DND-41 (cell line): ENCODE measurements around the gene MVD.

Experiments used
- ATAC-seq: fragments of 200-7000 bp; cut with Tn5 transposase; 3 replicates; pipeline ENCODE4 v1.9.1; 2021; ENCODE audit warnings: low read depth; ENCODE audit not compliant: insufficient read depth
- DNase-seq: peaks from one replicate; pipeline ENCODE4 v3.0.0-alpha.2; 2020
- H2AFZ ChIP-seq: 2 replicates; pipeline ENCODE4 v1.6.0; 2012; ENCODE audit warnings: low read depth, low read length
- H3K27ac ChIP-seq: 2 replicates; pipeline ENCODE4 v1.5.1; 2012; ENCODE audit warnings: low read length, inconsistent platforms
- H3K27me3 ChIP-seq: fragments of 200-600 bp; sonication (generic); 2 replicates; pipeline ENCODE4 v1.6.0; 2012; ENCODE audit warnings: low read length, mild to moderate bottlenecking, inconsistent platforms; ENCODE audit not compliant: insufficient read depth, poor library complexity
- H3K36me3 ChIP-seq: 2 replicates; pipeline ENCODE4 v1.5.1; 2012; ENCODE audit warnings: low read length, inconsistent platforms; ENCODE audit not compliant: insufficient read depth
- H3K4me1 ChIP-seq: 2 replicates; pipeline ENCODE4 v1.5.1; 2012; ENCODE audit warnings: mild to moderate bottlenecking, low read length; ENCODE audit not compliant: insufficient read depth
- H3K4me2 ChIP-seq: 2 replicates; pipeline ENCODE4 v1.6.0; 2012; ENCODE audit warnings: mild to moderate bottlenecking, moderate library complexity, low read length, inconsistent platforms; ENCODE audit not compliant: insufficient read depth
- H3K4me3 ChIP-seq, 2 experiments: fragments of 200-600 bp in 1 of 2; shearing (Covaris generic) in 1 of 2; 2 replicates each; pipeline ENCODE4 v1.5.1; 2012 to 2016; ENCODE audit warnings: inconsistent platforms in 2 of 2, low read length in 2 of 2, mild to moderate bottlenecking in 2 of 2, low read depth in 1 of 2, moderate library complexity in 1 of 2
- H3K79me2 ChIP-seq: 2 replicates; pipeline ENCODE4 v1.6.0; 2012; ENCODE audit warnings: low read length, inconsistent platforms; ENCODE audit not compliant: insufficient read depth
- H3K9ac ChIP-seq: 2 replicates; pipeline ENCODE4 v1.6.0; 2012; ENCODE audit warnings: low read depth, mild to moderate bottlenecking, inconsistent platforms, low read length, moderate library complexity
- H3K9me3 ChIP-seq: 2 replicates; pipeline ENCODE4 v1.5.1; 2012; ENCODE audit warnings: low read length, moderate library complexity, mild to moderate bottlenecking, inconsistent platforms; ENCODE audit not compliant: insufficient read depth, severe bottlenecking
- H4K20me1 ChIP-seq: 2 replicates; pipeline ENCODE4 v1.6.0; 2012; ENCODE audit warnings: low read length; ENCODE audit not compliant: insufficient read depth
- EZH2 ChIP-seq: IDR thresholded peaks from 3 replicates; pipeline ENCODE4 v1.6.1; 2012; ENCODE audit warnings: borderline replicate concordance, low read depth, mild to moderate bottlenecking, moderate library complexity, low read length, inconsistent platforms; ENCODE audit not compliant: severe bottlenecking
- TF ChIP-seq, protein P1 (sequence below): IDR thresholded peaks from 2 replicates; pipeline ENCODE4 v1.5.1; 2012; ENCODE audit warnings: borderline replicate concordance, low read length, moderate library complexity, mild to moderate bottlenecking; ENCODE audit not compliant: poor library complexity, severe bottlenecking; ENCODE audit errors: extremely low read depth

Gene MVD

DNA sequence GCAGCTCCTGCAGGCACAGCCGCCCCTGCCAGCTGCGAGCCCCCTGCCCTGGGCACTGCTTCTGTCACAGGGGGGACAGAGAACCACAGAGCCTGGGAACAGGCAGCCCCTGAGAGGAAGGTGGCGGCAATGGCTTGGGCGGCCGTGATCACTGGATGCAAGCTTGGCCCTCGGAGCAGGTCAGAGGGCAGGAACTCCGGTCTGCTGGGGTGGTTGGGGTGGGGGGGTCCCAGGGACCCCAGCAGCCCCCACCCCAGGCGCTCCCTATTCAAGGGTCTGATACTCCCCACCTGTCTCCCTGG is 10.2 kb downstream of the MVD start:
- DNase-seq (no peak), ATAC-seq (no peak)
- Histone ChIP-seq H3K27me3 (no peaks in the 10 kb centered on the region), H2AFZ (no peak overlapping the region), H3K4me2 (no peak overlapping the region), H3K36me3 (peaks cover 69% of the 10 kb centered on the region), H3K9ac (no peak overlapping the region), H3K4me3 (no peak overlapping the region), H4K20me1 (peaks cover 54% of the 10 kb centered on the region), H3K79me2 (peaks cover 23% of the 10 kb centered on the region), H3K4me1 (peaks cover 26% of the 10 kb centered on the region), H3K9me3 (no peaks in the 10 kb centered on the region), H3K27ac (no peak overlapping the region)
- TF ChIP-seq, protein P1, sequence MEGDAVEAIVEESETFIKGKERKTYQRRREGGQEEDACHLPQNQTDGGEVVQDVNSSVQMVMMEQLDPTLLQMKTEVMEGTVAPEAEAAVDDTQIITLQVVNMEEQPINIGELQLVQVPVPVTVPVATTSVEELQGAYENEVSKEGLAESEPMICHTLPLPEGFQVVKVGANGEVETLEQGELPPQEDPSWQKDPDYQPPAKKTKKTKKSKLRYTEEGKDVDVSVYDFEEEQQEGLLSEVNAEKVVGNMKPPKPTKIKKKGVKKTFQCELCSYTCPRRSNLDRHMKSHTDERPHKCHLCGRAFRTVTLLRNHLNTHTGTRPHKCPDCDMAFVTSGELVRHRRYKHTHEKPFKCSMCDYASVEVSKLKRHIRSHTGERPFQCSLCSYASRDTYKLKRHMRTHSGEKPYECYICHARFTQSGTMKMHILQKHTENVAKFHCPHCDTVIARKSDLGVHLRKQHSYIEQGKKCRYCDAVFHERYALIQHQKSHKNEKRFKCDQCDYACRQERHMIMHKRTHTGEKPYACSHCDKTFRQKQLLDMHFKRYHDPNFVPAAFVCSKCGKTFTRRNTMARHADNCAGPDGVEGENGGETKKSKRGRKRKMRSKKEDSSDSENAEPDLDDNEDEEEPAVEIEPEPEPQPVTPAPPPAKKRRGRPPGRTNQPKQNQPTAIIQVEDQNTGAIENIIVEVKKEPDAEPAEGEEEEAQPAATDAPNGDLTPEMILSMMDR = no peak
- TF ChIP-seq EZH2 = no peak

DNA sequence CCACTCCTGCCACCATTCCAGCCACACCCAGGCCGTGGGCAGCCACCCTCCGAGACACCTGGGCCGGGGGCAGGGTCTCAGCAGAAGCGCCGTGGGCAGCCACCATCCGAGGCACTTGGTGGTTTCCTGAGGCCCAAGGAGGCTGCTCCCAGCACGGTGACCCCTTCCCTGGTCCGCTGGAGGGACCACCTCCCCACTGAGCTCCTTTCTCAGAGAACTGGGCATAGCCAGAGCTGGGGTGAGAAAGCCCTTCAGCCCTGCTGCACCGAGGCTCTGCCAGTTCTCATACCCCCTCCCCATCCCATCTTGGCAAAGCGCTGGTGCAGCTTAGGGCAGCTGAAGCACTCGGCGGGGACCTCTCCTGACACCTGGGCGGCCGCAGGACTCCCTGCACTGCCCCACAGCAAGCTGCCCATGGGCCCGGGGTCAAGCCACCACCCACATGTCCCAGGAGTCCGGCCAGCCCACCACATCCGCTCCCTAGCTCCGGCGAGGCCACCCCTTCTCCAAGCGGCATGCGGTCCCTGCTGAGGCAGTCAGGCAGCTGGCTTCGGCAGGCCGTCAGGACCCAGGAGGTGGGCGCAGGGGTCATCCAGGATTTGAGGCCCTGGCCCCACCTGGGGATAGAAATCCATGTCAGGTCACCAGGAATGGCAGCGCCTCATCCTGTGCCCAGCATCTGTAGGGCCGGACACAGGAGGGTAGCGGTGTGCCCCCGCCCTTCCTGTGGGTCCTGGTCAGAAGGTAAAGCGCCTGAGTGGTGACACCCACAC is 10.7 kb downstream of the MVD start:
- DNase-seq = no peak
- Histone ChIP-seq H3K4me3 (no peak overlapping the region), H3K9ac (no peak overlapping the region), H3K4me2 (0 out of 2 replicates have a peak overlapping the region, but pooled peaks have one; percentile 93), H3K9me3 (no peaks in the 10 kb centered on the region), H3K27ac (no peak overlapping the region), H3K36me3 (peaks cover 64% of the 10 kb centered on the region), H4K20me1 (peaks cover 54% of the 10 kb centered on the region), H2AFZ (no peak overlapping the region), H3K27me3 (no peaks in the 10 kb centered on the region), H3K4me1 (peaks cover 26% of the 10 kb centered on the region), H3K79me2 (peaks cover 19% of the 10 kb centered on the region)
- TF ChIP-seq EZH2 = no peak
- TF ChIP-seq, protein P1 = no peak
- ATAC-seq = no peak

DNA sequence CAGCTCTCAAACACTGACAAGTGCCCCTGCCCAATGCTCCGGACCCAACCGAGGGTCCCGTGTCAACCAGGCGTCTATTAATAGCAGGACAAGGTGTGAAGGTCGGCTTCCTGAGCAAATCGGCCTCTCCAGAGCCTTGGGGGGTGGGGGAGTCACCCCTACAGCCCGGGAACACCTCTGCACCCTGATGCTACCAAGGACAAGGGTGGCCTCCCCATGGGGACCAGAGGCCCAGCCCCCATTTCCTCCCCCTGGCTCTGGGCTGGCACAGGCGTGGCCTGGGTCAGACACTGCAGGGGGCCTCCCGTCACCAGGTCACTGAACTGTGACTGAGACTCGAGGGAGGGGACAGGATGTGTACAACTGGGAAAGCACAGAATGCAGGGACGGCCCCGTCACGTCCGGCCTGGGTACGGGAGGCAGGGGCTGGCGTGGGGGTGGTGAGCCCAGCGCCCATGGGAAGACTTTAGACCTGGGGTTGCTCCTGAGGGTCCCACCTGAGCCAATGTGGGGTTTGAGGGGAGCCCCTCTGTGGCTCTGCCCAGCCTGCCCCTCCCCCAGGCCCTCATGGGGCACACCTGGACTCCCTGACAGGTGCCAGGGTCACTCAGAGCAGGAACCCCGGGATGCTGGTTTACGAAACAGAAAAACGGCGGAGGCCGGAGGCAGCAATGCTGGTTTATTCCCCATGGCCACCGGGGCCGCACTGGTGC is 11.5 kb downstream of the MVD start:
- Histone ChIP-seq H3K36me3 (peaks cover 56% of the 10 kb centered on the region), H3K27ac (peak overlapping the region; percentile 48), H3K4me1 (peaks cover 26% of the 10 kb centered on the region), H3K4me3 (peak overlapping the region; percentile 64 to 96; a peak in 3 of 4 replicates), H3K79me2 (peaks cover 20% of the 10 kb centered on the region), H4K20me1 (peaks cover 57% of the 10 kb centered on the region), H3K27me3 (no peaks in the 10 kb centered on the region), H2AFZ (0 out of 2 replicates have a peak overlapping the region, but pooled peaks have one; percentile 19), H3K4me2 (peak overlapping the region; percentile 93), H3K9me3 (no peaks in the 10 kb centered on the region), H3K9ac (peak overlapping the region; percentile 69)
- DNase-seq = no peak
- TF ChIP-seq, protein P1 = no peak
- no peak for TF ChIP-seq EZH2
- peak; percentile 7; the same call in 1 of the 3 replicates for ATAC-seq
